GM18519 (cell line): ENCODE data around the gene CEPT1.

ENCODE experiments used
- ATAC-seq: cut with Tn5 transposase; IDR thresholded peaks from one replicate; pipeline ENCODE4 v1.9.1; 2021; ENCODE audit warnings: mild to moderate bottlenecking, moderate library complexity; ENCODE audit not compliant: unreplicated experiment, low FRiP score

The CEPT1 gene

GRCh38 chr1:111145963-111146768 is 6.1 kb downstream of the CEPT1 start:
- ATAC-seq: no peak

GRCh38 chr1:111147948-111148347 is 7.9 kb downstream of the CEPT1 start:
- no peak for ATAC-seq

- ATAC-seq: no peak
Observed at GRCh38 chr1:111148376-111148881, 8.4 kb downstream of the CEPT1 start.

GRCh38 chr1:111151838-111152237 is 11.8 kb downstream of the CEPT1 start:
- no peak for ATAC-seq

- no peak for ATAC-seq
Observed at GRCh38 chr1:111154021-111154999, 14.3 kb downstream of the CEPT1 start.

- ATAC-seq: no peak
Observed at GRCh38 chr1:111157431-111157830, 17.4 kb downstream of the CEPT1 start.

- ATAC-seq: no peak
Observed at GRCh38 chr1:111161843-111162487, 21.9 kb downstream of the CEPT1 start.

GRCh38 chr1:111162488-111162880 is 22.5 kb downstream of the CEPT1 start:
- ATAC-seq: no peak

- ATAC-seq: no peak
Observed at GRCh38 chr1:111163363-111163762, 23.3 kb downstream of the CEPT1 start.

- ATAC-seq: no peak
Observed at GRCh38 chr1:111164151-111164550, 24.1 kb downstream of the CEPT1 start.

- no peak for ATAC-seq
Observed at GRCh38 chr1:111172463-111172862, 32.4 kb downstream of the CEPT1 start.

GRCh38 chr1:111174070-111174469 is 34.0 kb downstream of the CEPT1 start:
- ATAC-seq: no peak

- ATAC-seq: no peak
Observed at GRCh38 chr1:111175349-111175748, 35.3 kb downstream of the CEPT1 start.

- ATAC-seq: no peak
Observed at GRCh38 chr1:111176678-111177077, 36.7 kb downstream of the CEPT1 start.

GRCh38 chr1:111179968-111180533 is 40.0 kb downstream of the CEPT1 start:
- no peak for ATAC-seq

- ATAC-seq: no peak
Observed at GRCh38 chr1:111182052-111182451, 42.0 kb downstream of the CEPT1 start.

GRCh38 chr1:111183308-111184069 is 43.5 kb downstream of the CEPT1 start:
- no peak for ATAC-seq

- no peak for ATAC-seq
Observed at GRCh38 chr1:111184663-111185062, 44.6 kb downstream of the CEPT1 start.

GRCh38 chr1:111190931-111191451 is 51.0 kb downstream of the CEPT1 start:
- ATAC-seq: no peak
